ENCODE data around the gene C1orf122.

DNA sequence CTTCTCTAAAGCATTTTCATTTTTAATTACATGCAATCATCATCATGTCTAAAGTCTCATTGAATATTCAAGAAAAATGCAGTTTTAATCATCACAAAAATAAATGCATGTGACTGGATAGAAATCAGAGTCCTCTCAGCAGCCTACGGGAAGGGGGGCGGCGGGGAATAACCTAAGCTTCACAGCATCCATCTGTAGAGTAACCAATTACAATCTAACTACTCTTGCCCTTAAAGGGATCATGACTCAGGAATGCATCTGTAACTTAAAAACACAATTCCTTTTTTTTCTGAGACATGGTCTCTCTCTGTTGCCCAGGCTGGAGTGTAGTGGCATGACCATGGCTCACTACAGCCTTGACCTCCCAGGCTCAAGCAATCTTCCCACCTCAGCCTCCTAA lies 29.2 kb downstream of the C1orf122 start:
- TF ChIP-seq CTCF (IDR thresholded peaks at IDR 0.05) (no peak), FOXJ3 (CRISPR knock-in tag; IDR thresholded peaks at IDR 0.05; ENCODE audit: borderline replicate concordance) (no peak), ZNF232 (CRISPR knock-in tag; IDR thresholded peaks at IDR 0.05) (no peak), GRHL2 (CRISPR knock-in tag; IDR thresholded peaks at IDR 0.05; ENCODE audit: insufficient replicate concordance, severe bottlenecking) (no peak), ZNF121 (CRISPR knock-in tag; IDR thresholded peaks at IDR 0.05) (no peak), NFATC4 (CRISPR knock-in tag; IDR thresholded peaks at IDR 0.05) (no peak), SP1 (CRISPR knock-in tag; conservative IDR thresholded peaks at IDR 0.05) (no peak), PRRX2 (CRISPR knock-in tag; IDR thresholded peaks at IDR 0.05) (no peak), GTF2I (CRISPR knock-in tag; conservative IDR thresholded peaks at IDR 0.05) (no peak), FOXK1 (CRISPR knock-in tag; IDR thresholded peaks at IDR 0.05) (no peak)
- TF ChIP-seq, protein P1, sequence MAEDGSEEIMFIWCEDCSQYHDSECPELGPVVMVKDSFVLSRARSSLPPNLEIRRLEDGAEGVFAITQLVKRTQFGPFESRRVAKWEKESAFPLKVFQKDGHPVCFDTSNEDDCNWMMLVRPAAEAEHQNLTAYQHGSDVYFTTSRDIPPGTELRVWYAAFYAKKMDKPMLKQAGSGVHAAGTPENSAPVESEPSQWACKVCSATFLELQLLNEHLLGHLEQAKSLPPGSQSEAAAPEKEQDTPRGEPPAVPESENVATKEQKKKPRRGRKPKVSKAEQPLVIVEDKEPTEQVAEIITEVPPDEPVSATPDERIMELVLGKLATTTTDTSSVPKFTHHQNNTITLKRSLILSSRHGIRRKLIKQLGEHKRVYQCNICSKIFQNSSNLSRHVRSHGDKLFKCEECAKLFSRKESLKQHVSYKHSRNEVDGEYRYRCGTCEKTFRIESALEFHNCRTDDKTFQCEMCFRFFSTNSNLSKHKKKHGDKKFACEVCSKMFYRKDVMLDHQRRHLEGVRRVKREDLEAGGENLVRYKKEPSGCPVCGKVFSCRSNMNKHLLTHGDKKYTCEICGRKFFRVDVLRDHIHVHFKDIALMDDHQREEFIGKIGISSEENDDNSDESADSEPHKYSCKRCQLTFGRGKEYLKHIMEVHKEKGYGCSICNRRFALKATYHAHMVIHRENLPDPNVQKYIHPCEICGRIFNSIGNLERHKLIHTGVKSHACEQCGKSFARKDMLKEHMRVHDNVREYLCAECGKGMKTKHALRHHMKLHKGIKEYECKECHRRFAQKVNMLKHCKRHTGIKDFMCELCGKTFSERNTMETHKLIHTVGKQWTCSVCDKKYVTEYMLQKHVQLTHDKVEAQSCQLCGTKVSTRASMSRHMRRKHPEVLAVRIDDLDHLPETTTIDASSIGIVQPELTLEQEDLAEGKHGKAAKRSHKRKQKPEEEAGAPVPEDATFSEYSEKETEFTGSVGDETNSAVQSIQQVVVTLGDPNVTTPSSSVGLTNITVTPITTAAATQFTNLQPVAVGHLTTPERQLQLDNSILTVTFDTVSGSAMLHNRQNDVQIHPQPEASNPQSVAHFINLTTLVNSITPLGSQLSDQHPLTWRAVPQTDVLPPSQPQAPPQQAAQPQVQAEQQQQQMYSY (CRISPR knock-in tag; IDR thresholded peaks at IDR 0.05) = no peak
- TF ChIP-seq, protein P2, sequence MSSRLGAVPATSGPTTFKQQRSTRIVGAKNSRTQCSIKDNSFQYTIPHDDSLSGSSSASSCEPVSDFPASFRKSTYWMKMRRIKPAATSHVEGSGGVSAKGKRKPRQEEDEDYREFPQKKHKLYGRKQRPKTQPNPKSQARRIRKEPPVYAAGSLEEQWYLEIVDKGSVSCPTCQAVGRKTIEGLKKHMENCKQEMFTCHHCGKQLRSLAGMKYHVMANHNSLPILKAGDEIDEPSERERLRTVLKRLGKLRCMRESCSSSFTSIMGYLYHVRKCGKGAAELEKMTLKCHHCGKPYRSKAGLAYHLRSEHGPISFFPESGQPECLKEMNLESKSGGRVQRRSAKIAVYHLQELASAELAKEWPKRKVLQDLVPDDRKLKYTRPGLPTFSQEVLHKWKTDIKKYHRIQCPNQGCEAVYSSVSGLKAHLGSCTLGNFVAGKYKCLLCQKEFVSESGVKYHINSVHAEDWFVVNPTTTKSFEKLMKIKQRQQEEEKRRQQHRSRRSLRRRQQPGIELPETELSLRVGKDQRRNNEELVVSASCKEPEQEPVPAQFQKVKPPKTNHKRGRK (CRISPR knock-in tag; IDR thresholded peaks at IDR 0.05; ENCODE audit: borderline replicate concordance) = no peak
- TF ChIP-seq, protein P3, sequence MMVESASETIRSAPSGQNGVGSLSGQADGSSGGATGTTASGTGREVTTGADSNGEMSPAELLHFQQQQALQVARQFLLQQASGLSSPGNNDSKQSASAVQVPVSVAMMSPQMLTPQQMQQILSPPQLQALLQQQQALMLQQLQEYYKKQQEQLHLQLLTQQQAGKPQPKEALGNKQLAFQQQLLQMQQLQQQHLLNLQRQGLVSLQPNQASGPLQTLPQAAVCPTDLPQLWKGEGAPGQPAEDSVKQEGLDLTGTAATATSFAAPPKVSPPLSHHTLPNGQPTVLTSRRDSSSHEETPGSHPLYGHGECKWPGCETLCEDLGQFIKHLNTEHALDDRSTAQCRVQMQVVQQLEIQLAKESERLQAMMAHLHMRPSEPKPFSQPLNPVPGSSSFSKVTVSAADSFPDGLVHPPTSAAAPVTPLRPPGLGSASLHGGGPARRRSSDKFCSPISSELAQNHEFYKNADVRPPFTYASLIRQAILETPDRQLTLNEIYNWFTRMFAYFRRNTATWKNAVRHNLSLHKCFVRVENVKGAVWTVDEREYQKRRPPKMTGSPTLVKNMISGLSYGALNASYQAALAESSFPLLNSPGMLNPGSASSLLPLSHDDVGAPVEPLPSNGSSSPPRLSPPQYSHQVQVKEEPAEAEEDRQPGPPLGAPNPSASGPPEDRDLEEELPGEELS (CRISPR knock-in tag; IDR thresholded peaks at IDR 0.05) = no peak

Data from WTC11 (cell line).